Fibroblast of lung (primary cell): ENCODE results near the gene COPG1. TPM values are rescaled to one million over a fixed set of nuclear protein-coding genes. Genes with fewer than 3 reads are reported as not detected.

Source experiments
- DNase-seq, 2 donors: peaks; one replicate each; pipeline versions ENCODE4 v3.0.0 to v3.0.0-alpha.2; 2010; ENCODE audit warnings: low read depth in 2 of 2
- H2AFZ ChIP-seq: 2 replicates; pipeline ENCODE4 v1.5.1; 2012; ENCODE audit warnings: low read length, control low read depth, inconsistent platforms
- H3K27ac ChIP-seq: 2 replicates; pipeline ENCODE4 v1.5.1; 2011; ENCODE audit warnings: low read length, control low read depth; ENCODE audit not compliant: insufficient read depth
- H3K27me3 ChIP-seq: 2 replicates; pipeline ENCODE4 v1.5.1; 2011; ENCODE audit warnings: mild to moderate bottlenecking, low read length; ENCODE audit not compliant: control insufficient read depth, insufficient read depth
- H3K36me3 ChIP-seq: 2 replicates; pipeline ENCODE4 v1.5.1; 2011; ENCODE audit warnings: low read length; ENCODE audit not compliant: control insufficient read depth, insufficient read depth
- H3K4me1 ChIP-seq: 2 replicates; pipeline ENCODE4 v1.5.1; 2011; ENCODE audit warnings: low read length; ENCODE audit not compliant: control insufficient read depth, insufficient read depth; ENCODE audit errors: extremely low read depth
- H3K4me2 ChIP-seq: 2 replicates; pipeline ENCODE4 v1.5.1; 2011; ENCODE audit warnings: low read length, control low read depth; ENCODE audit not compliant: insufficient read depth; ENCODE audit errors: extremely low read depth
- H3K4me3 ChIP-seq, 4 experiments: fragments of 200-600 bp in 1 of 4; sonication (generic) in 1 of 4; replicated peaks in 1 of 4; 2 replicates each; pipeline ENCODE4 v1.5.1; 2011 to 2016; ENCODE audit warnings: low read length in 4 of 4, low read depth in 3 of 4, mild to moderate bottlenecking in 3 of 4, control low read depth in 2 of 4, inconsistent platforms in 1 of 4, mixed read lengths in 1 of 4; ENCODE audit not compliant: insufficient read depth in 1 of 4; ENCODE audit errors: control extremely low read depth in 1 of 4
- H3K79me2 ChIP-seq: 2 replicates; pipeline ENCODE4 v1.5.1; 2012; ENCODE audit warnings: mild to moderate bottlenecking, low read length, inconsistent platforms; ENCODE audit not compliant: control insufficient read depth, insufficient read depth
- H3K9ac ChIP-seq: 2 replicates; pipeline ENCODE4 v1.5.1; 2011; ENCODE audit warnings: mild to moderate bottlenecking, low read length, control low read depth; ENCODE audit not compliant: insufficient read depth
- H3K9me3 ChIP-seq: 2 replicates; pipeline ENCODE4 v1.5.1; 2012; ENCODE audit warnings: low read depth, low read length; ENCODE audit not compliant: control insufficient read depth, insufficient read depth
- H4K20me1 ChIP-seq: 2 replicates; pipeline ENCODE4 v1.5.1; 2011; ENCODE audit warnings: low read length; ENCODE audit not compliant: control insufficient read depth, insufficient read depth; ENCODE audit errors: extremely low read depth
- EZH2 ChIP-seq: IDR thresholded peaks from 2 replicates; pipeline ENCODE4 v1.5.1; 2012; ENCODE audit warnings: low read length, control low read depth, mild to moderate bottlenecking; ENCODE audit errors: missing control alignments
- polyA plus RNA-seq, 2 donors: library from polyadenylated mRNA; depleted of rRNA in 1 of 2; stranded (reverse) in 1 of 2; unstranded in 1 of 2; fragments of >200 nt; gene quantifications; 2 replicates each; pipeline ENCODE4 v1.2.1, GENCODE V29; 2011 to 2012; ENCODE audit warnings: missing spikeins in 1 of 2
- total RNA-seq: library from RNA; depleted of rRNA; stranded (reverse); fragments of >200 nt; gene quantifications from 2 replicates; pipeline ENCODE4 v1.2.1, GENCODE V29; 2014
- TF ChIP-seq, protein P1 (sequence below), 2 donors: IDR thresholded peaks in 1 of 2; conservative IDR thresholded peaks in 1 of 2; 1 replicate in 1 of 2; 2 replicates in 1 of 2; pipeline ENCODE4 v1.5.1; 2011 to 2012; ENCODE audit warnings: low read length in 2 of 2, control low read depth in 1 of 2, inconsistent platforms in 1 of 2, low read depth in 1 of 2, mild to moderate bottlenecking in 1 of 2

Gene COPG1
- total and polyA plus RNA-seq, 2 donors (not counting 1 experiment from before 2014, with no cell fraction given), result 257 to 306 TPM

GRCh38 chr3:129257609-129258008, 8.2 kb downstream of the COPG1 start:
- peaks cover 2% of the 10 kb centered on the region for H4K20me1 ChIP-seq
- H2AFZ ChIP-seq, result no peak overlapping the region
- H3K9me3 ChIP-seq, result no peaks in the 10 kb centered on the region
- H3K4me3 ChIP-seq, result no peak overlapping the region
- H3K27ac ChIP-seq, result no peak overlapping the region
- DNase-seq, result no peak
- H3K4me2 ChIP-seq, result no peak overlapping the region
- peaks cover 55% of the 10 kb centered on the region for H3K36me3 ChIP-seq
- H3K4me1 ChIP-seq, result peaks cover 9% of the 10 kb centered on the region
- no peak overlapping the region for H3K9ac ChIP-seq
- TF ChIP-seq, protein P1, sequence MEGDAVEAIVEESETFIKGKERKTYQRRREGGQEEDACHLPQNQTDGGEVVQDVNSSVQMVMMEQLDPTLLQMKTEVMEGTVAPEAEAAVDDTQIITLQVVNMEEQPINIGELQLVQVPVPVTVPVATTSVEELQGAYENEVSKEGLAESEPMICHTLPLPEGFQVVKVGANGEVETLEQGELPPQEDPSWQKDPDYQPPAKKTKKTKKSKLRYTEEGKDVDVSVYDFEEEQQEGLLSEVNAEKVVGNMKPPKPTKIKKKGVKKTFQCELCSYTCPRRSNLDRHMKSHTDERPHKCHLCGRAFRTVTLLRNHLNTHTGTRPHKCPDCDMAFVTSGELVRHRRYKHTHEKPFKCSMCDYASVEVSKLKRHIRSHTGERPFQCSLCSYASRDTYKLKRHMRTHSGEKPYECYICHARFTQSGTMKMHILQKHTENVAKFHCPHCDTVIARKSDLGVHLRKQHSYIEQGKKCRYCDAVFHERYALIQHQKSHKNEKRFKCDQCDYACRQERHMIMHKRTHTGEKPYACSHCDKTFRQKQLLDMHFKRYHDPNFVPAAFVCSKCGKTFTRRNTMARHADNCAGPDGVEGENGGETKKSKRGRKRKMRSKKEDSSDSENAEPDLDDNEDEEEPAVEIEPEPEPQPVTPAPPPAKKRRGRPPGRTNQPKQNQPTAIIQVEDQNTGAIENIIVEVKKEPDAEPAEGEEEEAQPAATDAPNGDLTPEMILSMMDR (conservative IDR thresholded peaks at IDR 0.05 in 1 of 2, IDR thresholded peaks at IDR 0.05 in 1 of 2; ENCODE audit: low read depth in 1 of 2, low read length in 2 of 2), result no peak
- no peak for TF ChIP-seq EZH2
- H3K27me3 ChIP-seq, result no peaks in the 10 kb centered on the region
- H3K79me2 ChIP-seq, result peaks cover 19% of the 10 kb centered on the region

GRCh38 chr3:129259612-129260477, 10.4 kb downstream of the COPG1 start:
- DNase-seq, result no peak
- H3K4me3 ChIP-seq, result no peak overlapping the region
- H3K9me3 ChIP-seq, result no peaks in the 10 kb centered on the region
- H4K20me1 ChIP-seq, result peaks cover 2% of the 10 kb centered on the region
- peaks cover 11% of the 10 kb centered on the region for H3K79me2 ChIP-seq
- H3K4me1 ChIP-seq, result no peaks in the 10 kb centered on the region
- H3K36me3 ChIP-seq, result peaks cover 61% of the 10 kb centered on the region
- H2AFZ ChIP-seq, result no peak overlapping the region
- no peaks in the 10 kb centered on the region for H3K27me3 ChIP-seq
- no peak overlapping the region for H3K4me2 ChIP-seq
- H3K27ac ChIP-seq, result no peak overlapping the region
- TF ChIP-seq, protein P1 (conservative IDR thresholded peaks at IDR 0.05 in 1 of 2, IDR thresholded peaks at IDR 0.05 in 1 of 2; ENCODE audit: low read depth in 1 of 2, low read length in 2 of 2), result no peak
- no peak for TF ChIP-seq EZH2
- H3K9ac ChIP-seq, result no peak overlapping the region

DNA sequence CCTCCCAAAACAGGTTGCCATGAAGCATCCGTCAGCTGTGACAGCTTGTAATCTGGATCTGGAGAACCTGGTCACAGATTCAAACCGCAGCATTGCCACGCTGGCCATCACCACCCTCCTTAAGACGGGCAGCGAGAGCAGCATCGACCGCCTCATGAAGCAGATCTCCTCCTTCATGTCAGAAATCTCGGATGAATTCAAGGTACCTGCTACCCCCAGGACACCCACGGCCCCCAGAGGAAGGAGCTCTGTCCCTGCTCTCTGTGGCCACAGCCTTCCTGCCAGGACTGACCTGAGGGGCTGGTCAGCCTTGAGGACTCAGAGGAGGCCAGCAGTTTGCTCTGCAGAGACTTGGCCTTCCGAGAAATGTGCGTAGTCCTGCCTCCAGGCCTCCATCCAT, 11.2 kb downstream of the COPG1 start:
- Histone ChIP-seq H3K4me1 (peaks cover 2% of the 10 kb centered on the region), H3K27ac (no peak overlapping the region), H3K27me3 (no peaks in the 10 kb centered on the region), H3K4me3 (no peak overlapping the region), H3K4me2 (no peak overlapping the region), H4K20me1 (peaks cover 2% of the 10 kb centered on the region), H3K36me3 (peaks cover 61% of the 10 kb centered on the region), H3K9me3 (no peaks in the 10 kb centered on the region), H3K9ac (no peak overlapping the region), H2AFZ (no peak overlapping the region), H3K79me2 (peaks cover 11% of the 10 kb centered on the region)
- no peak for DNase-seq
- TF ChIP-seq, protein P1 (conservative IDR thresholded peaks at IDR 0.05 in 1 of 2, IDR thresholded peaks at IDR 0.05 in 1 of 2; ENCODE audit: low read depth in 1 of 2, low read length in 2 of 2), result no peak
- TF ChIP-seq EZH2, result no peak
